ENCODE data around the gene GUCY2C.
A peak's percentile ranks its signal among the peaks of the same experiment; 100 is the strongest.

The GUCY2C gene

DNA sequence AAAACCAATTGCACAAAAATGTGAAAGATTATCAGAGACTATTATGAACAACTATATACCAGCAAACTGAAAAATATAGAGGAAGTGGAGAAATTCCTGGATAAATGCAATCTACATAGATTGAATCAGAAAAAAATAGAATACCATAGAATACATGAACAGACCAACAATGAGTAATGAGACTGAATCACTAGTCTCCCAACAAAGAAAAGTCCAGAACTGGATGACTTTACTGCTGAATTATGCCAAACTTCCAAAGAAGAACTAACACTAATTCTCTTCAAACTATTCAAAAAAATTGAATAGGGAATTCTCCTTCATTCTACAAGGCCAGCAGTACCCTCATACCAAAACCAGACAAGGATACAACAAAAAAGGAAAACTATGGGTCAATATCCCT, 60.6 kb downstream of the GUCY2C start:
- no peak overlapping the region for H3K27ac ChIP-seq
- TF ChIP-seq, protein P1, sequence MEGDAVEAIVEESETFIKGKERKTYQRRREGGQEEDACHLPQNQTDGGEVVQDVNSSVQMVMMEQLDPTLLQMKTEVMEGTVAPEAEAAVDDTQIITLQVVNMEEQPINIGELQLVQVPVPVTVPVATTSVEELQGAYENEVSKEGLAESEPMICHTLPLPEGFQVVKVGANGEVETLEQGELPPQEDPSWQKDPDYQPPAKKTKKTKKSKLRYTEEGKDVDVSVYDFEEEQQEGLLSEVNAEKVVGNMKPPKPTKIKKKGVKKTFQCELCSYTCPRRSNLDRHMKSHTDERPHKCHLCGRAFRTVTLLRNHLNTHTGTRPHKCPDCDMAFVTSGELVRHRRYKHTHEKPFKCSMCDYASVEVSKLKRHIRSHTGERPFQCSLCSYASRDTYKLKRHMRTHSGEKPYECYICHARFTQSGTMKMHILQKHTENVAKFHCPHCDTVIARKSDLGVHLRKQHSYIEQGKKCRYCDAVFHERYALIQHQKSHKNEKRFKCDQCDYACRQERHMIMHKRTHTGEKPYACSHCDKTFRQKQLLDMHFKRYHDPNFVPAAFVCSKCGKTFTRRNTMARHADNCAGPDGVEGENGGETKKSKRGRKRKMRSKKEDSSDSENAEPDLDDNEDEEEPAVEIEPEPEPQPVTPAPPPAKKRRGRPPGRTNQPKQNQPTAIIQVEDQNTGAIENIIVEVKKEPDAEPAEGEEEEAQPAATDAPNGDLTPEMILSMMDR (IDR thresholded peaks at IDR 0.05; ENCODE audit: low read depth, low read length, missing control alignments), result no peak
- peak; percentile 5 for DNase-seq
- no peaks in the 10 kb centered on the region for H3K27me3 ChIP-seq (replicated peaks)
- in situ Hi-C loops (cut with HindIII; ENCODE audit: low pct_ligation_motif_present, low sequenced_read_pairs), result no loop called here
- no peak overlapping the region for H3K4me3 ChIP-seq (ENCODE audit: low read depth, low read length)
- H3K36me3 ChIP-seq (replicated peaks), result no peaks in the 10 kb centered on the region

DNA sequence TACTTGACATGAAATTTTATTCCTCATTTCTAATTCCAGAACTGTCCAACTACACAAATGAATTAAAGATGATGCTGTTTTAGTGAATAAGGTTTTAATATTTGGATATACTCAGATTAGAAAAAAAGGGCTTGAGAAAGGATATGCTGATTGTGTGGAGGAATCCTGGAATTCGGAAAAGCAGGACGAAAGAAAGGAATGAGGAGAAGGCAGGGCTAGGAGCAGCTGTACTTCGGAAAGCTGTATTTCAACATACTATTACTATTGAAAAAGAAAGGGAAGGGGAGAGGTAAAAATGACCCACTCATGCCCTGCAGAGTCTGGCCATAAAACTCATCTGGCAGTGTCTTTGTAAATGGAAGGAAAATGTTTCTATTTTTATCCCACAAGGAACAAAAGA, 65.6 kb downstream of the GUCY2C start:
- DNase-seq, result no peak
- no peak overlapping the region for H3K4me3 ChIP-seq (ENCODE audit: low read depth, low read length)
- in situ Hi-C loops (cut with HindIII; ENCODE audit: low pct_ligation_motif_present, low sequenced_read_pairs), result no loop called here
- no peak overlapping the region for H3K27ac ChIP-seq
- no peaks in the 10 kb centered on the region for H3K27me3 ChIP-seq (replicated peaks)
- TF ChIP-seq, protein P1 (IDR thresholded peaks at IDR 0.05; ENCODE audit: low read depth, low read length, missing control alignments), result no peak
- H3K36me3 ChIP-seq (replicated peaks), result no peaks in the 10 kb centered on the region

DNA sequence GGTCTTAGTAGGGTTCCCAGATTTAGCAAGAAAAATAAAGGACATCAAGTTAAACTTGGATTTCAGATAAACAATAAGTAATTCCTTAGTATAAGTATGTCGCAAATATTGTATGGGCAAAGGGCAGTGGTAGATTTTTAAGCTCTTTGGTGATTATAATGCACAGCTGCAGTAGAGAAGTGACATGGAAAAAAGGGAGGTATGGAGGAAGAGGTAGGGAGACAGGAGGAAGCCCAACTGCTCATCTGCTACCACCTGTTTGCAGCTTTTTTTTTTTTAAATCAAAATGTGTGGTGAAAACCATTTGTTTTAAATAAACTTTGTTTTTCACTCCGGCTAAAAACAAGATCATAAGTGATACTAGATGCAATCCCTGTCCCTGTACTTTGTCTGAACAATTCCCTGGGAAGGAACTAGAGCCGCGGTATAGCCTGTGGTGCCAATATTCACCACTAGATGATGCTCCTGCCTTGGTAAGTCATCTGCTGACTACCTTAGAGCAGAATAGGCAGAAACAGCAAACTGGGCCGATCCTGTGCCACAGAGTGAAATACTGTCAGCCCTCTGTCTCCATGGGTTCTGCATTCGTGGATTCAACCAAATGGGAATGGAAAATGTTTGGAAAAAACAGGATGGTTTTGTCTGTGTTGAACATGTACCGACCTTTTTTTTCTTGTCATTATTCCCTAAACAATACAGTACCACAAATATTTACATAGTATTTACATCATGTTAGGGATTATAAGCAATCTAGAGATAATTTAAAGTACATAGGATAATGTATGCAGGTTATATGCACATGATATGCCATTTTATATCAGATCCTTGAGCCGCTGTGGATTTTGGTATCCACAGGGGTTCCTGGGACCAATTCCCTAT, 66.3 kb downstream of the GUCY2C start:
- Histone ChIP-seq H3K4me3 (ENCODE audit: low read depth, low read length) (no peak overlapping the region), H3K27ac (no peak overlapping the region), H3K36me3 (replicated peaks) (no peaks in the 10 kb centered on the region), H3K27me3 (replicated peaks) (no peaks in the 10 kb centered on the region)
- DNase-seq, result peak; percentile 79
- in situ Hi-C loops (cut with HindIII; ENCODE audit: low pct_ligation_motif_present, low sequenced_read_pairs), result no loop called here
- TF ChIP-seq, protein P1 (IDR thresholded peaks at IDR 0.05; ENCODE audit: low read depth, low read length, missing control alignments), result peak; percentile 99

DNA sequence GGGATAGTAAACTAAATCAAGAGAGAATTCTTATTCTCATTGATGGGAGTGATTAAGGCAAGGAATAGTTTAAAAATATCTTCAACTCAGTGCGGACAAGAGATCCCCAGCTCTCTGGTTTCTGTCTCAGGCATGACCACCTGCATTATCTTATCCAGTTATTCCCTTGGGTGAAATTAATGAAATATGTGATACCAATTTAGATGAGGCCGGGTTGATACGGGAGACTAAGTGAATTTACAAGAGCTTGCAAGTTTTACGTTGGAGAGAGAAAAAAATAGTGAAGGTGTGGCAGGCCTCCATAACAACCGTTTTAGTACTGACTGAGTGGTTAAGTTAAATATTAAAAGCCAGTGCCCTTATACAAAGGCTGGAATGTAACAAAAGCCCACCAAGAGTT, 67.6 kb downstream of the GUCY2C start:
- in situ Hi-C loops (cut with HindIII; ENCODE audit: low pct_ligation_motif_present, low sequenced_read_pairs), result no loop called here
- H3K27ac ChIP-seq, result no peak overlapping the region
- H3K27me3 ChIP-seq (replicated peaks), result no peaks in the 10 kb centered on the region
- DNase-seq, result no peak
- no peaks in the 10 kb centered on the region for H3K36me3 ChIP-seq (replicated peaks)
- no peak overlapping the region for H3K4me3 ChIP-seq (ENCODE audit: low read depth, low read length)
- TF ChIP-seq, protein P1 (IDR thresholded peaks at IDR 0.05; ENCODE audit: low read depth, low read length, missing control alignments), result no peak

DNA sequence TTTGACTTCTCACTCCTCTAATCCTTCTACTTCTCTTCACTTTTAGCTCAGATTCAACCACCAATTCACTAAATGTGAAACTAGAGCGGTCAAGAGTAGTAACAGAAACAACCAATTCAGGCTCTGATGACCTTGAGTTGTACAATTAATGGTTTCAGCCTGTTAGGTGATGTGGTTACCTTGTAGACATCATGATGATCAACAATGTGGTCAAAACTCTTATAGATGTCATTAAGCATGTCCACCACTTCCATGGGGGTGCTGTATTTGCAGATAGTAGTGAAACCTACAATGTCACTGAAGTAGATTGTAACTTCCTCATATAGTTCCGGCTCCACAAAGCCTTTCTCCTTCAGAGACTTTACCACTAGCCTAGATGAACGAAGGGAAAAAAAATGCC, 74.6 kb downstream of the GUCY2C start:
- Histone ChIP-seq H3K27ac (no peak overlapping the region), H3K4me3 (ENCODE audit: low read depth, low read length) (no peak overlapping the region), H3K27me3 (replicated peaks) (no peaks in the 10 kb centered on the region), H3K36me3 (replicated peaks) (no peaks in the 10 kb centered on the region)
- in situ Hi-C loops (cut with HindIII; ENCODE audit: low pct_ligation_motif_present, low sequenced_read_pairs), result no loop called here
- TF ChIP-seq, protein P1 (IDR thresholded peaks at IDR 0.05; ENCODE audit: low read depth, low read length, missing control alignments), result no peak
- DNase-seq, result no peak
